Astrocyte (in vitro differentiated cells and primary cell): ENCODE results near the gene QRFP.

Experiments
- CTCF ChIP-seq: IDR thresholded peaks from 2 replicates; pipeline ENCODE4 v1.5.1; 2011; ENCODE audit warnings: low read depth, mild to moderate bottlenecking, inconsistent platforms, low read length, moderate library complexity; ENCODE audit not compliant: insufficient read depth
- EZH2 ChIP-seq: IDR thresholded peaks from 2 replicates; pipeline ENCODE4 v1.6.1; 2012; ENCODE audit warnings: mild to moderate bottlenecking, low read length, inconsistent platforms; ENCODE audit not compliant: insufficient read depth

DNA sequence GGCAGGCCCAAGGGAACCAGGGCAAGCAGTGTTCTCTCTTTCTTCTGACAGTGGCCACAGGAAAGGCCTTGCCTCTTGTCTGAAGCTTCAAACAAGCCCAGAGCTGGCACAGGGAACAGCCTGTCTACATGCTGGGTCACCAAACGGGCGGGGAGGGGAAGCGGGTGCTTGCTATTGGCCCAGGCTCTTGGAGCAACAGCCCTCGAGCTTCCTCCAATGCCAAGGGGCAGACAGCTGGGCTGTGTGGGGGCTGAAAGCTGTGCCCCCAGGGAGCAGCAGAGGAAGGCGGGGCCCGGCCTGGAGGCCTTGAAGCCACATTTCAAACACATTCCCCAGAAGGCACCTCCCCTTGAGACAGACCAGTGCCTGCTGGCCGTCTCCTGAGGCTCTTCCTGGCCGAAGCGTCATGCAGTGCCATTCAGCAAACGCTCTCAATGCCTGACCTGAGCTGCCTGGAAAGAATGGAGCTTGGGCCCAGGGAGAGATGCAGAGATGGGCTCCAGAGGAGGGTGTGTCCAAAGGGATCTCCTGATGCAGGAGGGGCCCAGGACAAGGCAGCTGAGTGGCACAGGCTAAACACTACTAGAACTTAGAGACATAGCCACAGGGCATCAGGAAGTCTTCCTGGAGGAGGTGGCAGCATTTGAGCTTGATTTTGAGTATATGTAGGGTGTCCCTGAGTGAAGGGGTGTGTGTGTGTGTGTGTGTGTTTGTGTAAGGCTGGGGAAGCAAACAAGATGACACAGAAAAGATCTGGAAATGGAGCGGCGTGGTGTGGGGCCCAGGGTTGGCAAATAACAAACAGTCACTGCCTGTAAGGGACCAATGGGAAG is 39.9 kb upstream of the QRFP start:
- TF ChIP-seq EZH2 (no peak), CTCF (no peak)
